ENCODE results near the gene FLOT2.

GRCh38 chr17:28863953-28864352 lies 33.6 kb downstream of the FLOT2 start:
- TF ChIP-seq EZH2 (IDR thresholded peaks at IDR 0.05; ENCODE audit: low read length, missing control alignments), result no peak
- no peak for TF ChIP-seq CTCF (conservative IDR thresholded peaks at IDR 0.05 in 1 of 2, IDR thresholded peaks at IDR 0.05 in 1 of 2; ENCODE audit: low read depth in 1 of 2, low read length in 2 of 2)

Data from fibroblast of lung (primary cell).